Endothelial cell of umbilical vein (primary cell): ENCODE data around the gene PRKCB. TPM values are rescaled to one million over a fixed set of nuclear protein-coding genes. Genes with fewer than 3 reads are reported as not detected.

Source experiments
- BruUV-seq: library from RNA; stranded (reverse); fragments of 400-500 nt; replicated peaks from 2 replicates; lab custom pipeline; 2021; lab: Mats Ljungman, UMichigan
- CTCF ChIA-PET: fragments of 300-600, 350-600 bp; sonication (Branson Sonifier 250); formaldehyde crosslinking; loops from one replicate; lab custom pipeline; 2021; ENCODE audit warnings: antibody characterized with exemption, inconsistent platforms; lab: Charles Lee
- POLR2A ChIA-PET: fragments of 300-600, 350-600 bp; sonication (Branson Sonifier 250); formaldehyde crosslinking; loops from one replicate; lab custom pipeline; 2021; ENCODE audit warnings: antibody characterized with exemption, inconsistent platforms; lab: Charles Lee
- DNase-seq: peaks from one replicate; pipeline ENCODE4 v3.0.0-alpha.2; 2011; ENCODE audit warnings: low read depth, low spot score
- FAIRE-seq: peaks from 2 replicates; lab custom pipeline; 2011; peaks lifted over from hg19 to GRCh38; lab: Jason Lieb, UNC
- H2AFZ ChIP-seq: 2 replicates; pipeline ENCODE4 v1.6.0; 2012; ENCODE audit warnings: low read depth, low read length, control low read depth, inconsistent platforms
- H3K27ac ChIP-seq: 2 replicates; pipeline ENCODE4 v1.5.1; 2011; ENCODE audit warnings: low read depth, mild to moderate bottlenecking, control low read depth, low read length, moderate library complexity; ENCODE audit not compliant: insufficient read depth
- H3K27me3 ChIP-seq, 2 experiments: 2 replicates each; pipeline versions ENCODE4 v1.6.0 to v1.6.1; 2011; ENCODE audit warnings: low read length in 2 of 2, mixed read lengths in 1 of 2; ENCODE audit not compliant: control insufficient read depth in 2 of 2, insufficient read depth in 2 of 2
- H3K36me3 ChIP-seq, 2 experiments: 2 replicates in 1 of 2; 3 replicates in 1 of 2; pipeline ENCODE4 v1.5.1; 2011; ENCODE audit warnings: low read length in 2 of 2, mild to moderate bottlenecking in 1 of 2, moderate library complexity in 1 of 2; ENCODE audit not compliant: control insufficient read depth in 2 of 2, insufficient read depth in 2 of 2; ENCODE audit errors: extremely low read depth in 1 of 2
- H3K4me1 ChIP-seq: 3 replicates; pipeline ENCODE4 v1.5.1; 2011; ENCODE audit warnings: mild to moderate bottlenecking, low read length; ENCODE audit not compliant: control insufficient read depth, insufficient read depth; ENCODE audit errors: extremely low read depth
- H3K4me2 ChIP-seq: 2 replicates; pipeline ENCODE4 v1.6.1; 2011; ENCODE audit warnings: low read length, control low read depth, mixed read lengths; ENCODE audit not compliant: insufficient read depth
- H3K4me3 ChIP-seq, 3 experiments: fragments of 200-600 bp in 1 of 3; sonication (generic), shearing (Covaris generic) in 1 of 3; replicated peaks in 1 of 3; 2 replicates each; pipeline ENCODE4 v1.5.1; 2011 to 2016; ENCODE audit warnings: control low read depth in 3 of 3, low read length in 3 of 3, mild to moderate bottlenecking in 2 of 3, inconsistent platforms in 1 of 3, low read depth in 1 of 3, moderate library complexity in 1 of 3; ENCODE audit not compliant: insufficient read depth in 1 of 3
- H3K79me2 ChIP-seq: 2 replicates; pipeline ENCODE4 v1.6.0; 2012; ENCODE audit warnings: low read length, inconsistent platforms; ENCODE audit not compliant: control insufficient read depth, insufficient read depth
- H3K9ac ChIP-seq: replicated peaks from 2 replicates; pipeline ENCODE3; 2011; ENCODE audit warnings: low read length, control low read depth; ENCODE audit not compliant: insufficient read depth; ENCODE audit errors: extremely low read depth
- H3K9me1 ChIP-seq: replicated peaks from 3 replicates; pipeline ENCODE4 v1.6.0; 2011; ENCODE audit warnings: mild to moderate bottlenecking, low read length; ENCODE audit not compliant: control insufficient read depth, insufficient read depth; ENCODE audit errors: extremely low read depth
- H3K9me3 ChIP-seq: replicated peaks from 2 replicates; pipeline ENCODE4 v1.5.1; 2012; ENCODE audit warnings: low read length, inconsistent platforms; ENCODE audit not compliant: control insufficient read depth, insufficient read depth
- H4K20me1 ChIP-seq: replicated peaks from 2 replicates; pipeline ENCODE3; 2011; ENCODE audit warnings: mild to moderate bottlenecking, low read length; ENCODE audit not compliant: control insufficient read depth, insufficient read depth; ENCODE audit errors: extremely low read depth
- FOS ChIP-seq: IDR thresholded peaks from 2 replicates; pipeline ENCODE4 v1.6.1; 2011; ENCODE audit warnings: mild to moderate bottlenecking, low read length, moderate library complexity, borderline replicate concordance; ENCODE audit not compliant: insufficient read depth
- GATA2 ChIP-seq: IDR thresholded peaks from 2 replicates; pipeline ENCODE4 v1.7.0; 2011; ENCODE audit warnings: low read depth, mild to moderate bottlenecking, moderate library complexity, mixed read lengths, low read length; ENCODE audit not compliant: insufficient read length, insufficient read depth
- dilution Hi-C: fragments of 300-500 bp; cut with MboI; formaldehyde crosslinking; loops from one replicate; pipeline ENCODE4 v1.15.0; 2019; ENCODE audit warnings: low sequenced_read_pairs; ENCODE audit not compliant: extremely low pct_ligation_motif_present
- intact Hi-C: fragments of 100-400 bp; cut with micrococcal nuclease; formaldehyde crosslinking; loops from one replicate; pipeline ENCODE4 v1.10.0; 2022
- polyA plus RNA-seq, 4 experiments: library from polyadenylated mRNA; depleted of rRNA in 3 of 4; stranded (reverse) in 3 of 4; unstranded in 1 of 4; fragments of >200 nt; gene quantifications; 2 replicates each; pipeline versions ENCODE4 v1.2.1 to v1.2.3, GENCODE V29; 2011 to 2012; ENCODE audit warnings: missing spikeins in 1 of 4
- total RNA-seq: library from RNA; stranded (reverse); gene quantifications from 2 replicates; pipeline ENCODE4 v1.2.3, GENCODE V29; 2021

Gene PRKCB
- total and polyA plus RNA-seq, 2 donors (not counting 3 experiments of a cell fraction or from before 2014, with no cell fraction given), result 0.01 TPM; not detected in 1

DNA sequence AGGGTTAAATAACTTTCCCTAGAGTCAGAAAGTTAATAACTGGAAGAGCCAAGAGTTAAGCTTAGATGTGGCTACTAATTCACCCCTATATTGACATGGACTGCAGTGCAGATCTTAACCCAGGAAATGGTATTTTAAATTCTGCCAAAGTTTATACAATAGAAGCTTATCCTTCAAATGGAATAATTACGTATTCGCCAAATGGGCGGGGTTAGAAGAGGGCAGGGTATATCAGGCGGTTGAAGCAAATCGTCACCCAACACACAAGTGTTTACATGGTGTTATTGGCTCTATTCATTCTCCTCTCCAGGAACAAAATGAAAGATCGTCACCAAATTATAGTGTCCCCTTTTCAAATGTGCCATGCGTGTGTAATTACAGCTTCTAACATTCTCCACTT, 182.7 kb downstream of the PRKCB start:
- no peak overlapping the region for H3K9ac ChIP-seq
- CTCF ChIA-PET, result no interaction called here
- H3K79me2 ChIP-seq, result no peaks in the 10 kb centered on the region
- BruUV-seq, result no TSS peak
- no peaks in the 10 kb centered on the region for H3K9me1 ChIP-seq
- no peaks in the 10 kb centered on the region for H3K9me3 ChIP-seq
- TF ChIP-seq GATA2, result no peak
- POLR2A ChIA-PET, result no interaction called here
- no peaks in the 10 kb centered on the region for H4K20me1 ChIP-seq
- DNase-seq, result no peak
- dilution Hi-C loops (no loop called here), intact Hi-C loops (no loop called here)
- H3K27ac ChIP-seq, result no peak overlapping the region
- H3K4me2 ChIP-seq, result no peak overlapping the region
- FAIRE-seq, result no peak
- no peak overlapping the region for H3K4me3 ChIP-seq
- no peaks in the 10 kb centered on the region for H3K36me3 ChIP-seq
- H3K4me1 ChIP-seq, result no peaks in the 10 kb centered on the region
- no peak overlapping the region for H2AFZ ChIP-seq
- no peaks in the 10 kb centered on the region for H3K27me3 ChIP-seq

DNA sequence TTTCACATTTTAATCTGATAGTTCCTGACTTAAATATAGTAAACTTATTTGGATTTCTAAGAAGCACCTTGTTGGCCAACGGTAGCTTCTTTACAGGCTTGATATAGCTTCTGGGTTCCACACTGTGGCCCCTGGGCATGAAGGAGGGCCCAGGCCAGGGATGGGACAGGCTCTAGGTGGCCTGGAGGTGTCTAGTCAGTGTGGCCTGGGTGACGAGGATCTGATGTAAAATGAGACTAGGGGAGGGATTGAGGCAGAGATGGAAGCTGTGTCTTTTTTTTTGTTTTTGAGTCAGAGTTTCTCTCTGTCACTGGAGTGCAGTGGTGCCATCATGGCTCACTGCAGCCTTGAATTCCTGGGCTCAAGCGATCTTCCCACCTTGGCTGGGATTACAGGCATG, 187.0 kb downstream of the PRKCB start:
- intact Hi-C loops, result no loop called here

More for the DNA sequence above, 187.0 kb downstream of the PRKCB start:
- H3K4me1 ChIP-seq, result no peaks in the 10 kb centered on the region
- no peaks in the 10 kb centered on the region for H3K36me3 ChIP-seq
- ChIA-PET CTCF (interaction anchor here (0.8 to 1.0 kb wide), 2 partner anchors 13 kb away, joined by 3 to 4 read pairs; no protein-coding TSS in a partner anchor), POLR2A (no interaction called here)
- no peak overlapping the region for H3K4me2 ChIP-seq
- FAIRE-seq (no peak), DNase-seq (no peak)
- no peaks in the 10 kb centered on the region for H3K9me1 ChIP-seq
- H3K4me3 ChIP-seq, result no peak overlapping the region
- no peaks in the 10 kb centered on the region for H3K27me3 ChIP-seq
- no TSS peak for BruUV-seq
- no peak overlapping the region for H2AFZ ChIP-seq
- dilution Hi-C loops, result no loop called here
- TF ChIP-seq FOS, result no peak
- H3K27ac ChIP-seq, result no peak overlapping the region
- H4K20me1 ChIP-seq, result no peaks in the 10 kb centered on the region
- no peaks in the 10 kb centered on the region for H3K79me2 ChIP-seq
- no peak overlapping the region for H3K9ac ChIP-seq
- H3K9me3 ChIP-seq, result no peaks in the 10 kb centered on the region
